HUES6 (cell line): Measurements from ENCODE around the gene ABHD16A.

Experiments
- H3K27ac ChIP-seq: 2 replicates; pipeline ENCODE4 v1.7.0; 2013; ENCODE audit warnings: low read depth, mild to moderate bottlenecking, low read length, inconsistent platforms
- H3K27me3 ChIP-seq: 2 replicates; pipeline ENCODE4 v1.6.1; 2013; ENCODE audit warnings: low read length; ENCODE audit not compliant: control insufficient read depth, insufficient read depth
- H3K36me3 ChIP-seq: 2 replicates; pipeline ENCODE4 v1.6.1; 2013; ENCODE audit warnings: low read length; ENCODE audit not compliant: control insufficient read depth, insufficient read depth
- H3K4me1 ChIP-seq: 2 replicates; pipeline ENCODE4 v1.6.1; 2013; ENCODE audit warnings: low read length; ENCODE audit not compliant: control insufficient read depth, insufficient read depth
- H3K4me3 ChIP-seq: 2 replicates; pipeline ENCODE4 v1.5.1; 2013; ENCODE audit warnings: low read depth, low read length
- H3K9ac ChIP-seq: one replicate; pipeline ENCODE4 v1.6.1; 2013; ENCODE audit warnings: mild to moderate bottlenecking, low read length
- H3K9me3 ChIP-seq: 2 replicates; pipeline ENCODE4 v1.6.1; 2013; ENCODE audit warnings: low read depth, low read length; ENCODE audit not compliant: control insufficient read depth, insufficient read depth

ABHD16A gene

DNA sequence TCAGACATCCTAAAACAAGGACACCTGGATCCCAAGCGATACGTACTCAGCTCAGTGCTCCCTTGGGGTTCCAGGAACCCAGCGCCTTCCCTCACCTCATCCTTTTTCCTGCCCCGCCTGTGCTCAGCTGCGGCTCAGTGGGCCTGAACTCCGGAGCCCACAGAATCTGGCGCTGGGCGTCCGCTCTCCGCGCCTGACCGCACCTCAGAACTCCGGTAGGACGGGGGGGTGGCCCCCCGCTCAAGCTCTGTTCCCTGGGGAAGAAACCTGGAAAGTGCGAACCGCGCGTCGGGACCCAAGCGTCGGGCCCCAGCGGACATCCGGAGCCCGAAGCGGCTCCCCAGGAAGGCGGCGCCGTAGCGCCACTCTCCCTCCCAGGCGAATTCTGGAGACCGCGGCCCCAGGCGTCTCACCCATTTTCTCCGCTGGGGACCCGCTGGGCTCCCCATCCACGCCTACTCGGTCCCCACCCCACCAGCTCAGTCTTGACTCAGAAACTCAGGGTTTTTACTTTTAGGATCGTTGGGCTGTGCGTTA lies 21.9 kb downstream of the ABHD16A start:
- Histone ChIP-seq H3K9me3 (no peaks in the 10 kb centered on the region), H3K9ac (peak overlapping the region; percentile 28), H3K4me1 (peaks cover 8% of the 10 kb centered on the region), H3K27me3 (peaks cover 17% of the 10 kb centered on the region), H3K27ac (no peak overlapping the region), H3K4me3 (peak overlapping the region; percentile 60), H3K36me3 (peaks cover 1% of the 10 kb centered on the region)

DNA sequence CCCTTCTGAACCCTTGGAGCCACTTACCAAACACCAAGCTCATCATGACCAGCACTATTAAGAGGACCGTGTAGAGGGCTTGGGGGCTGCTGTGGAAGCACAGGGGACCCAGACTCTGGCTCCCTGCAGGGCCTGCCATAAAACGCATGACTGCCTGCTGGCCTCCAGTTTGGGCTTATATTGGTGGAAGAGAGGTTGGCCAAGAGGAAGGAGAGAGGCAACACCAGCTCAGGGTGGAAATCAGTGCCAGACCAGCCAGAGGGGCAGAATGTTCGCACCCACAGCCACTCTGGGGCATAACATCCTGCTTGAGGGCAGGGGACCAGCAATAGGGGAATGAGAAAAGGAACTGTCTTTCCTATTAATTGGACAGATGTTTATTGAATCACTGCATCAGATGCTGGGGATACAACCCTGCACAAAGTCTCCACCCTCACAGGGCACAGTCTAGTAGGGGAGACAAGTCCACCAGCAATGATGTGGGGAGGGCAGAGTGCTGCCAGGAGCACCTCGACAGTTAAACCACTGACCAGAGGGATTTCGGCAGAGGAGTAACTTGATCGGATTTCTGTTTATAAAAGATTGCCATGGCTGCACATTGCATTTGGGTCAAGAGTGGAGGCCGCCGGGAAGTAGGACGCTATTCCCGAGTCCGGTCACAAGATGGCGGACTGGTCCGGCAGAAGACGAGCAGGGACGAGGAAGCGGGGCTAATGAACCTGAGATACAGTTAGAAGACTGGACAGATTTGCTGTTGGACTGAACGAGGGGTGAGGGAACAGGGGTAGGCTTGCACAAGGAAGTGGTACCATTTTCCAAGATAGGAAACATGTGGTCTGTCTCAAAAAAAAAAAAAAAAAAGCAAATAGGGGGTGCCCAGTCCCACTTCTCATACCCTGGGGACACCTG lies 22.6 kb downstream of the ABHD16A start, which contains the start of gene LY6G5C:
Gene LY6G5C (minus strand): TSS at position 842 of the 909 bp plus-strand sequence. CDS start 694 bp downstream, at position 148.
- H3K4me1 ChIP-seq: peaks cover 8% of the 10 kb centered on the region
- H3K27me3 ChIP-seq: peaks cover 17% of the 10 kb centered on the region
- H3K27ac ChIP-seq: no peak within 1 kb of the TSS
- H3K36me3 ChIP-seq: no peaks in the 10 kb centered on the region
- no peaks in the 10 kb centered on the region for H3K9me3 ChIP-seq
- H3K9ac ChIP-seq: peak within 1 kb of the TSS; percentile 28
- peak within 1 kb of the TSS; percentile 60 for H3K4me3 ChIP-seq

- Histone ChIP-seq H3K27ac (no peak overlapping the region), H3K9ac (no peak overlapping the region), H3K36me3 (peaks cover 9% of the 10 kb centered on the region), H3K4me3 (no peak overlapping the region), H3K4me1 (peaks cover 2% of the 10 kb centered on the region; the same call in 1 of the 2 replicates), H3K27me3 (peaks cover 17% of the 10 kb centered on the region), H3K9me3 (no peaks in the 10 kb centered on the region)
Measured at GRCh38 chr6:31677955-31678354, 25.2 kb downstream of the ABHD16A start.

GRCh38 chr6:31676904-31677303 lies 26.2 kb downstream of the ABHD16A start:
- Histone ChIP-seq H3K9ac (no peak overlapping the region), H3K4me1 (peaks cover 2% of the 10 kb centered on the region; the same call in 1 of the 2 replicates), H3K27me3 (peaks cover 12% of the 10 kb centered on the region), H3K36me3 (peaks cover 16% of the 10 kb centered on the region), H3K27ac (no peak overlapping the region), H3K4me3 (no peak overlapping the region), H3K9me3 (no peaks in the 10 kb centered on the region)

DNA sequence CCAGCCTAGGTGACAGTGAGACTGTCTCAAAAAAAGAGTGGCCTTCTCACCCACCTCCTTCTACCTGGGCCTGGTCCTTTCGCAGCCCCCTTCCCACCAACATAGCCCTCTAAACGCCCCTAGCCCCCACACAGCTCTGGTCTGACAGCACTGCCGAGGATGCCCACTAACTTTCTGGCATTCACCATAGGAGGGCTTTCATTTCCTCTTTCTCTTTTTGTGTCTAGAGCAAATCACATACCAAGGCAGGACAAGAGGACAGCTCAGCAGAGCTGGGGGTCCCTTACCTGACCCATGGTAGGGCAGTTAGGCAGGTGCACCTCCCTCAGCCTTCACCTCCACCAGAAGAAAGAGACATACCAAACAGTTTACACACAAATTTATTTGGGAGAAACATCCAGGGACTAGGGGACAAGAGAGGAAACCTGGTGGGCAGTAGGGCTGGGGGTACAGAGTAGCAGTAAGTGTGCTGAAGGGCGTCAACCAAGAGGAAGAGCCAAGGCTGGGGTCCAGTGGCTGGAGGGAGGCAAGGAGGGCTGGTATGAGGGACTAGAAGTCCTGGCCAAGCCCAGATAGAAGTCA lies 26.7 kb downstream of the ABHD16A start:
- no peak overlapping the region for H3K27ac ChIP-seq
- H3K9me3 ChIP-seq: no peaks in the 10 kb centered on the region
- H3K9ac ChIP-seq: no peak overlapping the region
- peaks cover 21% of the 10 kb centered on the region for H3K36me3 ChIP-seq
- H3K4me1 ChIP-seq: peaks cover 2% of the 10 kb centered on the region; the same call in 1 of the 2 replicates
- H3K4me3 ChIP-seq: no peak overlapping the region
- H3K27me3 ChIP-seq: peaks cover 7% of the 10 kb centered on the region

GRCh38 chr6:31669676-31670075 lies 33.4 kb downstream of the ABHD16A start, which contains the start of gene LY6G5B:
Gene LY6G5B, plus strand, starts transcription at chr6:31669976. Its CDS starts 975 bp downstream, at chr6:31670951.
- no peaks in the 10 kb centered on the region for H3K9me3 ChIP-seq
- peaks cover 69% of the 10 kb centered on the region for H3K36me3 ChIP-seq
- H3K9ac ChIP-seq: no peak within 1 kb of the TSS
- H3K27ac ChIP-seq: no peak within 1 kb of the TSS
- H3K27me3 ChIP-seq: no peaks in the 10 kb centered on the region
- 0 out of 2 replicates have a peak, but pooled peaks cover 4% of the 10 kb centered on the region for H3K4me1 ChIP-seq
- no peak within 1 kb of the TSS for H3K4me3 ChIP-seq

- H3K36me3 ChIP-seq: peaks cover 73% of the 10 kb centered on the region
- peaks cover 17% of the 10 kb centered on the region for H3K4me1 ChIP-seq
- H3K27ac ChIP-seq: peak overlapping the region; percentile 26; the same call in 1 of the 2 replicates
Measured at GRCh38 chr6:31666337-31666965, 36.7 kb downstream of the ABHD16A start.

DNA sequence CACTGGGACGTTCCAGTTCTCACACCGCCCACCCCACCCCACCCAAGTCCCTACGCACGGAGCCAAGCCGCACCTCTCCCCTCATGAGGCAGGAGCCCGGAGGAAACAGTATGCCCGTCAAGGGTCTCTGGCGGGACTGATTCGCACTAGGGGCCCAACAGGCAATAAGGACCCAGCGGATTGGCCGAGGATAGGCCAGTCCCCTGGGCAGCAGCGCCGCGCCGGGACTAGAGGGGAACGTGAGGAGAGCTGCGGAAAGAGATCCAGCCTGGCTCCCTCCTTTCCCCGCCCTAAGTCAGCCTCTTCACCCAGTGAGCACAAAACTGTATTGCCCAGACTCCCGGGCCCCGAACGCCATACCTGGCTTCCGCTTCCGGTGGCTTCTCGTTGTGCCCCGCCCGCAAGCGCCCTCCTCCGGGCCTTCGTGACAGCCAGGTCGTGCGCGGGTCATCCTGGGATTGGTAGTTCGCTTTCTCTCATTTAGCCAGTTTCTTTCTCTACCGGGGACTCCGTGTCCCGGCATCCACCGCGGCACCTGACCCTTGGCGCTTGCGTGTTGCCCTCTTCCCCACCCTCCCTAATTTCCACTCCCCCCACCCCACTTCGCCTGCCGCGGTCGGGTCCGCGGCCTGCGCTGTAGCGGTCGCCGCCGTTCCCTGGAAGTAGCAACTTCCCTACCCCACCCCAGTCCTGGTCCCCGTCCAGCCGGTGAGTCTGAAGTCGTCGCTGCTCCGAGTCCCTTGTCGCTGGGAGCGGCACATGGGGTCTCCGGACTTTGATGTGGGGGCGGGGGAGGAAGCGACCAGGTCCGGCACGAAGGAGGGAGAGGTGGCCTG lies 37.4 kb downstream of the ABHD16A start, which contains the start of gene CSNK2B:
Gene CSNK2B (plus strand): TSS at position 580 of the 836 bp plus-strand sequence. CDS start 752 bp downstream, outside the sequence.
- H3K36me3 ChIP-seq: peaks cover 66% of the 10 kb centered on the region
- H3K27me3 ChIP-seq: no peaks in the 10 kb centered on the region
- peaks cover 22% of the 10 kb centered on the region for H3K4me1 ChIP-seq
- H3K9ac ChIP-seq: peak within 1 kb of the TSS; percentile 96
- H3K27ac ChIP-seq: peak within 1 kb of the TSS; percentile 76
- peak within 1 kb of the TSS; percentile 89 for H3K4me3 ChIP-seq
- no peaks in the 10 kb centered on the region for H3K9me3 ChIP-seq

More at GRCh38 chr6:31666337-31666965, 36.7 kb downstream of the ABHD16A start:
- peak overlapping the region; percentile 88 for H3K9ac ChIP-seq
- H3K9me3 ChIP-seq: no peaks in the 10 kb centered on the region
- H3K4me3 ChIP-seq: peak overlapping the region; percentile 89
- no peaks in the 10 kb centered on the region for H3K27me3 ChIP-seq

DNA sequence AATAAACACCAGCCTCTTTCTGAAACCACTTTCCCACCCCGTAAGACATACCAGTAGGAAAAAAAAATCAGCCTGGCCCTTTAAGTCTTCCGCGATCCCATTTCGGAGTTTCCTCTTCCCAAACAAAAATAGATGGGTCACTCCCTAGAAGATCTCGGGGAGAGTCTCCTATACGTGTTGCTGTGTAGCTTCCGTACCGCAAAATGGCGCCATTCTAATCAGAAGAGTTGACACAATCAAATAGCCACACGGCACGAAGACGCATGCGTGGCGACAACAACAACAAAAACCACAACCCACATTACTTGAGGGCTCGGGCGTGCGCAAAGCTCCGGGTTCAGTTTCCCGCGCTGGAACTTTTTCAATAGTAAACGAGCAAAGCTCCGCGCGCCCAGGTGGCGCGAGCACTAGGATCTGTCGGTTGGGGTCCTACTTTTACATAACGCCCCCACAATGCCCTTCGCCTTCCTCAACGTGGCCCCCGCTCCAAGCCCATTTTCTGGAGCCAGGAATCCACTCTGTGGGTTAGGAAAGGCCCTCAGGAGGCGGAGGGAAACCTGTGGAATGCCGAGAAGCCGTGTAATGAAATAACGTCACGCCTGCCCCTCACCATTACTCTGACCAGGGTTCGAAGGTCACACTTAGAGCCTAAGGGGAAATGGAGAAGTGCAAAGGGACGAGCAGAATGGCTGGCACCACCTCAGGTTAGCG lies 38.2 kb downstream of the ABHD16A start, which contains the start of gene GPANK1:
Gene GPANK1 (minus strand): TSS at position 208 of the 711 bp plus-strand sequence. CDS start 519 bp downstream, outside the sequence.
- Histone ChIP-seq H3K9ac (peak within 1 kb of the TSS; percentile 96), H3K27me3 (no peaks in the 10 kb centered on the region), H3K36me3 (peaks cover 58% of the 10 kb centered on the region), H3K4me3 (peak within 1 kb of the TSS; percentile 89), H3K4me1 (peaks cover 22% of the 10 kb centered on the region), H3K27ac (peak within 1 kb of the TSS; percentile 76), H3K9me3 (no peaks in the 10 kb centered on the region)
